HepG2 (cell line): ENCODE measurements around the gene TH. TPM values are rescaled to one million over a fixed set of nuclear protein-coding genes. Genes with fewer than 3 reads are reported as not detected.

Experiments
- AHDC1 ChIP-seq: sonication (generic); formaldehyde crosslinking; IDR thresholded peaks from 2 replicates; pipeline ENCODE4 v1.5.1; 2020; ENCODE audit warnings: mild to moderate bottlenecking, missing genetic modification reagents, borderline replicate concordance
- ARID3A ChIP-seq: IDR thresholded peaks from 2 replicates; pipeline ENCODE4 v1.6.1; 2012; ENCODE audit warnings: low read depth, low read length, improper control_type of control experiment
- ARNT ChIP-seq: fragments of 450-650 bp; IDR thresholded peaks from 2 replicates; pipeline ENCODE4 v1.6.1; 2017
- ATF7 ChIP-seq, 2 experiments: fragments of 450-650 bp in 1 of 2; sonication (generic) in 1 of 2; formaldehyde crosslinking in 1 of 2; IDR thresholded peaks; 2 replicates each; pipeline versions ENCODE4 v1.4.0 to v1.6.1; 2016 to 2020; ENCODE audit warnings: antibody characterized with exemption in 1 of 2, mild to moderate bottlenecking in 1 of 2, missing genetic modification reagents in 1 of 2
- CCDC6 ChIP-seq: sonication (generic); formaldehyde crosslinking; IDR thresholded peaks from 2 replicates; pipeline ENCODE4 v1.8.1; 2022; ENCODE audit warnings: mild to moderate bottlenecking, missing genetic modification reagents, moderate library complexity
- CEBPG ChIP-seq: IDR thresholded peaks from 2 replicates; pipeline ENCODE4 v1.6.1; 2016
- ETV6 ChIP-seq: sonication (generic); formaldehyde crosslinking; conservative IDR thresholded peaks from 2 replicates; pipeline ENCODE4 v1.4.0; 2020; ENCODE audit warnings: missing genetic modification reagents
- HMG20B ChIP-seq: conservative IDR thresholded peaks from 2 replicates; pipeline ENCODE4 v1.6.1; 2016; ENCODE audit warnings: missing genetic modification reagents, missing compliant biosample characterization
- HOXD1 ChIP-seq: sonication (generic); formaldehyde crosslinking; IDR thresholded peaks from 2 replicates; pipeline ENCODE4 v1.5.0; 2020; ENCODE audit warnings: missing genetic modification reagents
- MEIS1 ChIP-seq: sonication (generic); formaldehyde crosslinking; IDR thresholded peaks from 2 replicates; pipeline ENCODE4 v1.9.0; 2021; ENCODE audit warnings: mild to moderate bottlenecking, missing genetic modification reagents, moderate library complexity, borderline replicate concordance
- MIER3 ChIP-seq: IDR thresholded peaks from 2 replicates; pipeline ENCODE4 v1.6.1; 2016; ENCODE audit warnings: missing compliant biosample characterization, borderline replicate concordance
- MIXL1 ChIP-seq: IDR thresholded peaks from 2 replicates; pipeline ENCODE4 v1.6.1; 2016
- MXD4 ChIP-seq: IDR thresholded peaks from 2 replicates; pipeline ENCODE4 v1.6.1; 2016; ENCODE audit warnings: mild to moderate bottlenecking, missing biosample characterization, missing genetic modification reagents
- NFRKB ChIP-seq: fragments of 450-650 bp; IDR thresholded peaks from 2 replicates; pipeline ENCODE4 v1.6.1; 2017
- ONECUT2 ChIP-seq: sonication (generic); formaldehyde crosslinking; IDR thresholded peaks from 2 replicates; pipeline ENCODE4 v1.4.0; 2020; ENCODE audit warnings: missing genetic modification reagents
- PLRG1 ChIP-seq: fragments of 450-650 bp; conservative IDR thresholded peaks from 2 replicates; pipeline ENCODE4 v1.6.1; 2016
- RFX1 ChIP-seq: fragments of 450-650 bp; IDR thresholded peaks from 2 replicates; pipeline ENCODE4 v1.6.1; 2017
- SMAD3 ChIP-seq: sonication (generic); formaldehyde crosslinking; IDR thresholded peaks from 2 replicates; pipeline ENCODE4 v1.4.0; 2020; ENCODE audit warnings: missing genetic modification reagents
- SP140L ChIP-seq: sonication (generic); formaldehyde crosslinking; IDR thresholded peaks from 2 replicates; pipeline ENCODE4 v1.4.0; 2020; ENCODE audit warnings: missing genetic modification reagents, borderline replicate concordance
- ZNF121 ChIP-seq: sonication (generic); formaldehyde crosslinking; IDR thresholded peaks from 2 replicates; pipeline ENCODE4 v1.5.0; 2020; ENCODE audit warnings: mild to moderate bottlenecking, missing genetic modification reagents
- ZNF292 ChIP-seq: sonication (generic); formaldehyde crosslinking; IDR thresholded peaks from 2 replicates; pipeline ENCODE4 v1.8.1; 2022; ENCODE audit warnings: mild to moderate bottlenecking, low read depth, missing genetic modification reagents, borderline replicate concordance
- ZNF652 ChIP-seq: IDR thresholded peaks from 2 replicates; pipeline ENCODE4 v1.6.1; 2016; ENCODE audit warnings: low read depth, borderline replicate concordance
- ZNF746 ChIP-seq: sonication (generic); formaldehyde crosslinking; IDR thresholded peaks from 2 replicates; pipeline ENCODE4 v1.8.0; 2022; ENCODE audit warnings: mild to moderate bottlenecking, missing genetic modification reagents
- ZNF784 ChIP-seq: sonication (generic); formaldehyde crosslinking; IDR thresholded peaks from 2 replicates; pipeline ENCODE4 v1.5.1; 2020; ENCODE audit warnings: missing genetic modification reagents, mild to moderate bottlenecking, borderline replicate concordance
- ZNF891 ChIP-seq: sonication (generic); formaldehyde crosslinking; IDR thresholded peaks from 2 replicates; pipeline ENCODE4 v1.5.0; 2020; ENCODE audit warnings: mild to moderate bottlenecking, missing genetic modification reagents
- polyA plus RNA-seq, 8 experiments: library from polyadenylated mRNA; depleted of rRNA in 3 of 8; stranded (reverse) in 7 of 8; unstranded in 1 of 8; fragments of >200 nt; fragmentation: Illumina TruSeq in 4 of 8; extraction: Trizol in 4 of 8; gene quantifications; 2 replicates each; pipeline versions ENCODE4 v1.2.1 to v1.2.3, GENCODE V29; 2011 to 2016; ENCODE audit warnings: low read depth in 4 of 8, missing spikeins in 1 of 8, mixed read lengths in 1 of 8; ENCODE audit not compliant: insufficient read depth in 1 of 8
- total RNA-seq, 5 experiments: library from RNA; depleted of rRNA; stranded (reverse); fragments of >200 nt; fragmentation: Illumina TruSeq; extraction: Trizol; gene quantifications; 2 replicates each; pipeline ENCODE4 v1.2.3, GENCODE V29; 2016; ENCODE audit warnings: low read depth in 1 of 5

Gene TH
- total and polyA plus RNA-seq, 2 of the 13 experiments (the other 11 are each of a cell fraction or from before 2014, with no cell fraction given), result 0.36 TPM; not detected in 1

GRCh38 chr11:2128511-2129307 is 42.9 kb downstream of the TH start (continued):
- TF ChIP-seq AHDC1 (no peak; the same call in 1 of the 2 replicates), ZNF652 (CRISPR knock-in tag) (no peak), ZNF784 (no peak; the same call in 1 of the 2 replicates), RFX1 (no peak), SMAD3 (CRISPR knock-in tag) (no peak), MIER3 (CRISPR knock-in tag) (peak; percentile 25; the same call in 1 of the 2 replicates), MIXL1 (peak; percentile 14; the same call in 1 of the 2 replicates), ATF7 (IDR thresholded peaks at IDR 0.05) (no peak), ATF7 (CRISPR knock-in tag; IDR thresholded peaks at IDR 0.05) (no peak), CEBPG (CRISPR knock-in tag) (0 out of 2 replicates have a peak, but pooled peaks have one; percentile 10), ZNF292 (no peak), PLRG1 (no peak), ARID3A (no peak), ZNF746 (CRISPR knock-in tag) (no peak), ZNF891 (CRISPR knock-in tag) (no peak), MXD4 (CRISPR knock-in tag) (no peak), MEIS1 (CRISPR knock-in tag) (0 out of 2 replicates have a peak, but pooled peaks have one; percentile 32), NFRKB (no peak), SP140L (CRISPR knock-in tag) (no peak), HMG20B (CRISPR knock-in tag) (no peak), ETV6 (no peak), CCDC6 (CRISPR knock-in tag) (0 out of 2 replicates have a peak, but pooled peaks have one; percentile 41), ZNF121 (CRISPR knock-in tag) (no peak), ONECUT2 (CRISPR knock-in tag) (0 out of 2 replicates have a peak, but pooled peaks have one; percentile 8), HOXD1 (CRISPR knock-in tag) (no peak; the same call in 1 of the 2 replicates), ARNT (no peak)
